Left renal cortex interstitium (tissue), 4 donors: Measurements from ENCODE around the gene MSMB. TPM values are rescaled to one million over a fixed set of nuclear protein-coding genes. Genes with fewer than 3 reads are reported as not detected.

Experiments
- polyA plus RNA-seq, 4 donors: library from polyadenylated mRNA; unstranded; fragments of 120-200 nt; gene quantifications; one replicate each; pipeline ENCODE4 v1.2.1, GENCODE V29; 2013; ENCODE audit not compliant: insufficient read length in 4 of 4

The MSMB gene
- polyA plus RNA-seq, 4 donors: not detected

Other genes starting within 250 kb of the MSMB start
- 10 to 100 TPM; 16.6 to 67.8 (median 38.4) TPM for gene AGAP4, start 198.8 kb downstream of the MSMB start, polyA plus RNA-seq
- gene TIMM23, start 73.8 kb downstream of the MSMB start, polyA plus RNA-seq: 10 to 100 TPM; 58.0 to 70.1 (median 63.8) TPM
- 100 to 1,000 TPM; 178 to 241 (median 201) TPM for gene NCOA4, start 15.6 kb downstream of the MSMB start, polyA plus RNA-seq
- not detected for gene ANTXRL, start 240.7 kb upstream of the MSMB start, polyA plus RNA-seq